Parathyroid adenoma (tissue), 2 donors: Measurements from ENCODE around the gene MOGAT2.

ENCODE experiments used
- H2AFZ ChIP-seq: fragments of 300-600 bp; sonication (generic); one replicate; pipeline ENCODE4 v1.7.0; 2017; ENCODE audit warnings: antibody characterized with exemption, mild to moderate bottlenecking
- H3K27ac ChIP-seq: fragments of 300-600 bp; sonication (generic); one replicate; pipeline ENCODE4 v1.7.0; 2017
- H3K27me3 ChIP-seq: fragments of 300-600 bp; sonication (generic); one replicate; pipeline ENCODE4 v1.7.0; 2017; ENCODE audit warnings: low read length; ENCODE audit not compliant: control insufficient read depth, insufficient read depth
- H3K36me3 ChIP-seq: fragments of 300-600 bp; sonication (generic); one replicate; pipeline ENCODE4 v1.7.0; 2017; ENCODE audit warnings: low read length; ENCODE audit not compliant: control insufficient read depth, insufficient read depth
- H3K4me1 ChIP-seq: fragments of 300-600 bp; sonication (generic); one replicate; pipeline ENCODE4 v1.7.0; 2017; ENCODE audit warnings: control low read depth
- H3K4me2 ChIP-seq: fragments of 300-600 bp; sonication (generic); one replicate; pipeline ENCODE4 v1.7.0; 2017; ENCODE audit warnings: low read length
- H3K4me3 ChIP-seq: fragments of 300-600 bp; sonication (generic); one replicate; pipeline ENCODE4 v1.7.0; 2017; ENCODE audit warnings: low read depth, low read length
- H3K79me2 ChIP-seq: fragments of 300-600 bp; sonication (generic); one replicate; pipeline ENCODE4 v1.7.0; 2017; ENCODE audit warnings: control low read depth
- H3K9ac ChIP-seq: fragments of 300-600 bp; sonication (generic); one replicate; pipeline ENCODE4 v1.7.0; 2017; ENCODE audit warnings: mild to moderate bottlenecking
- H3K9me3 ChIP-seq: fragments of 300-600 bp; sonication (generic); one replicate; pipeline ENCODE4 v1.7.0; 2017; ENCODE audit warnings: low read length; ENCODE audit not compliant: control insufficient read depth
- CTCF ChIP-seq: fragments of 300-600 bp; sonication (generic); IDR thresholded peaks from one replicate; pipeline ENCODE4 v1.7.0; 2017; ENCODE audit warnings: antibody characterized with exemption, mild to moderate bottlenecking
- donor health status: primary hyperparathyroidism.

The MOGAT2 gene

GRCh38 chr11:75767793-75768111, 50.1 kb downstream of the MOGAT2 start:
- H3K9me3 ChIP-seq: no peaks in the 10 kb centered on the region
- no peak overlapping the region for H3K4me3 ChIP-seq
- peak overlapping the region; percentile 86 for H3K4me2 ChIP-seq
- H3K9ac ChIP-seq: no peak overlapping the region
- no peak overlapping the region for H2AFZ ChIP-seq
- no peaks in the 10 kb centered on the region for H3K36me3 ChIP-seq
- H3K27me3 ChIP-seq: no peaks in the 10 kb centered on the region
- no peaks in the 10 kb centered on the region for H3K79me2 ChIP-seq
- TF ChIP-seq CTCF: no peak
- H3K4me1 ChIP-seq: no peaks in the 10 kb centered on the region
- no peak overlapping the region for H3K27ac ChIP-seq

GRCh38 chr11:75768112-75768908, 50.7 kb downstream of the MOGAT2 start, which contains the start of gene DGAT2:
Gene DGAT2, plus strand, starts transcription at chr11:75768778. Its CDS starts 214 bp downstream, at chr11:75768992.
- Histone ChIP-seq H3K4me1 (no peaks in the 10 kb centered on the region), H3K27me3 (no peaks in the 10 kb centered on the region), H3K36me3 (no peaks in the 10 kb centered on the region), H3K4me3 (peak within 1 kb of the TSS; percentile 47), H3K9me3 (no peaks in the 10 kb centered on the region), H3K9ac (peak within 1 kb of the TSS; percentile 28), H3K4me2 (peak within 1 kb of the TSS; percentile 86), H3K27ac (no peak within 1 kb of the TSS), H3K79me2 (no peaks in the 10 kb centered on the region), H2AFZ (peak within 1 kb of the TSS; percentile 74)
- TF ChIP-seq CTCF: no peak

GRCh38 chr11:75768909-75769771, 51.5 kb downstream of the MOGAT2 start:
- Histone ChIP-seq H3K4me2 (peak overlapping the region; percentile 86), H3K9me3 (no peaks in the 10 kb centered on the region), H3K27me3 (no peaks in the 10 kb centered on the region), H3K9ac (no peak overlapping the region), H3K4me1 (no peaks in the 10 kb centered on the region), H2AFZ (peak overlapping the region; percentile 74), H3K36me3 (no peaks in the 10 kb centered on the region), H3K79me2 (no peaks in the 10 kb centered on the region), H3K27ac (no peak overlapping the region), H3K4me3 (peak overlapping the region; percentile 47)
- no peak for TF ChIP-seq CTCF

GRCh38 chr11:75770102-75770501, 52.5 kb downstream of the MOGAT2 start:
- H3K9ac ChIP-seq: no peak overlapping the region

More at GRCh38 chr11:75770102-75770501, 52.5 kb downstream of the MOGAT2 start:
- H3K9me3 ChIP-seq: no peaks in the 10 kb centered on the region
- H3K4me3 ChIP-seq: no peak overlapping the region
- no peak overlapping the region for H2AFZ ChIP-seq
- no peaks in the 10 kb centered on the region for H3K79me2 ChIP-seq
- no peaks in the 10 kb centered on the region for H3K27me3 ChIP-seq
- no peak for TF ChIP-seq CTCF
- no peaks in the 10 kb centered on the region for H3K4me1 ChIP-seq
- no peaks in the 10 kb centered on the region for H3K36me3 ChIP-seq
- H3K4me2 ChIP-seq: no peak overlapping the region
- no peak overlapping the region for H3K27ac ChIP-seq
